ENCODE data around the gene ZFX.
"Not testable (repeated sequence)": the region's sequence is repeated elsewhere in the genome, so short reads cannot be mapped to it uniquely, and the experiment has no call there.

Gene ZFX

GRCh38 chrX:24149351-24150050 is at the start of gene ZFX:
Gene ZFX (plus strand): TSS chrX:24149729. CDS start chrX:24172743, 23,014 bp downstream.
- DNase-seq (ENCODE audit: low read depth in 1 of 2, low spot score in 1 of 2) = peak; percentile 26 to 45

- DNase-seq (ENCODE audit: low read depth in 1 of 2, low spot score in 1 of 2) = no peak
Measured at GRCh38 chrX:24100713-24101112, 48.8 kb upstream of the ZFX start.

- no peak for DNase-seq (ENCODE audit: low read depth in 1 of 2, low spot score in 1 of 2)
Measured at GRCh38 chrX:24110069-24110468, 39.5 kb upstream of the ZFX start.

GRCh38 chrX:24113181-24113580 is 36.3 kb upstream of the ZFX start:
- DNase-seq (ENCODE audit: low read depth in 1 of 2, low spot score in 1 of 2) = no peak

- no peak for DNase-seq (ENCODE audit: low read depth in 1 of 2, low spot score in 1 of 2)
Measured at GRCh38 chrX:24117258-24117657, 32.3 kb upstream of the ZFX start.

GRCh38 chrX:24124244-24124799 is 25.2 kb upstream of the ZFX start:
- no peak for DNase-seq (ENCODE audit: low read depth in 1 of 2, low spot score in 1 of 2)

GRCh38 chrX:24125028-24125612 is 24.4 kb upstream of the ZFX start:
- DNase-seq (ENCODE audit: low read depth in 1 of 2, low spot score in 1 of 2) = no peak

- DNase-seq (ENCODE audit: low read depth in 1 of 2, low spot score in 1 of 2) = no peak
Measured at GRCh38 chrX:24131476-24131875, 18.1 kb upstream of the ZFX start.

- no peak for DNase-seq (ENCODE audit: low read depth in 1 of 2, low spot score in 1 of 2)
Measured at GRCh38 chrX:24133312-24133711, 16.2 kb upstream of the ZFX start.

GRCh38 chrX:24135768-24136167 is 13.8 kb upstream of the ZFX start:
- DNase-seq (ENCODE audit: low read depth in 1 of 2, low spot score in 1 of 2) = not testable (repeated sequence)

GRCh38 chrX:24137192-24137591 is 12.3 kb upstream of the ZFX start:
- no peak for DNase-seq (ENCODE audit: low read depth in 1 of 2, low spot score in 1 of 2)

- not testable (repeated sequence) for DNase-seq (ENCODE audit: low read depth in 1 of 2, low spot score in 1 of 2)
Measured at GRCh38 chrX:24143982-24144381, 5.5 kb upstream of the ZFX start.

- no peak for DNase-seq (ENCODE audit: low read depth in 1 of 2, low spot score in 1 of 2)
Measured at GRCh38 chrX:24144528-24144927, 5.0 kb upstream of the ZFX start.

GRCh38 chrX:24145303-24146186 is 4.0 kb upstream of the ZFX start:
- no peak for DNase-seq (ENCODE audit: low read depth in 1 of 2, low spot score in 1 of 2)

GRCh38 chrX:24146283-24146949 is 3.1 kb upstream of the ZFX start:
- no peak for DNase-seq (ENCODE audit: low read depth in 1 of 2, low spot score in 1 of 2)

- no peak for DNase-seq (ENCODE audit: low read depth in 1 of 2, low spot score in 1 of 2)
Measured at GRCh38 chrX:24147165-24147564, 2.4 kb upstream of the ZFX start.

GRCh38 chrX:24148121-24148520 is 1.4 kb upstream of the ZFX start:
- no peak for DNase-seq (ENCODE audit: low read depth in 1 of 2, low spot score in 1 of 2)

- DNase-seq (ENCODE audit: low read depth in 1 of 2, low spot score in 1 of 2) = no peak
Measured at GRCh38 chrX:24148535-24149350, 786 bp upstream of the ZFX start.

- DNase-seq (ENCODE audit: low read depth in 1 of 2, low spot score in 1 of 2) = peak; percentile 65 to 71
Measured at GRCh38 chrX:24150051-24150790, 692 bp downstream of the ZFX start.

- no peak for DNase-seq (ENCODE audit: low read depth in 1 of 2, low spot score in 1 of 2)
Measured at GRCh38 chrX:24150898-24151297, 1.4 kb downstream of the ZFX start.
